SH-SY5Y (cell line): ENCODE data around the gene USP7.

Source experiments
- GATA2 ChIP-seq: IDR thresholded peaks from 2 replicates; pipeline ENCODE4 v1.6.1; 2011; ENCODE audit warnings: mild to moderate bottlenecking, low read depth, low read length
- GATA3 ChIP-seq: IDR thresholded peaks from 2 replicates; pipeline ENCODE4 v1.6.1; 2011; ENCODE audit warnings: low read depth, mild to moderate bottlenecking, low read length, moderate library complexity

- no peak for TF ChIP-seq GATA2
- TF ChIP-seq GATA3: no peak
Measured at GRCh38 chr16:8850279-8850885, 113.3 kb downstream of the USP7 start.
